ENCODE data around the gene PGBD1. TPM values are rescaled to one million over a fixed set of nuclear protein-coding genes. Genes with fewer than 3 reads are reported as not detected.

PGBD1 gene
- total RNA-seq (1 to 10 TPM in 3 of 5 donors, under 1 TPM in 2; 0.58 to 5.8 (median 5.1) TPM), polyA plus RNA-seq (1 to 10 TPM in 2 of 3 donors, under 1 TPM in 1; 0.92 to 2.0 (median 1.4) TPM)
- long read RNA-seq, donor 1, partial matches to known transcripts: 0 of 1 reads
- long read RNA-seq, donor 1, other reads (novel, unspliced or antisense): 0 of 1 reads
- long read RNA-seq, donor 2: 0 reads
- long read RNA-seq, donor 3: 0 reads
- long read RNA-seq, donor 4: 0 reads
- long read RNA-seq, donor 5: 0 reads
- long read RNA-seq, donor 6: 0 reads
- long read RNA-seq, donor 7: 0 reads
- long read RNA-seq, donor 8: 0 reads
- long read RNA-seq, donor 9: 0 reads
- long read RNA-seq, donor 10: 0 reads

GRCh38 chr6:28281288-28282064 is at the start of gene PGBD1:
Gene PGBD1 (plus strand): TSS chr6:28281572. CDS start chr6:28283814, 2,242 bp downstream.
- Histone ChIP-seq H3K4me3 (peak within 1 kb of the TSS; percentile 49 to 75 (median 56)), H3K27ac (peak within 1 kb of the TSS in 3 of 5 donors; percentile 54 to 76 (median 60)), H3K4me1 (peaks cover 0 to 19% (median 16%) of the 10 kb centered on the region in 4 donors), H3K9me3 (no peaks in the 10 kb centered on the region), H3K27me3 (no peaks in the 10 kb centered on the region), H3K36me3 (peaks cover 8 to 42% (median 39%) of the 10 kb centered on the region in 4 donors)
- peak; percentile 72 to 90 for DNase-seq
- TF ChIP-seq POLR2A (IDR thresholded peaks at IDR 0.05) (no peak), POLR2AphosphoS5 (IDR thresholded peaks at IDR 0.05) (peak in 2 of 3 donors; percentile 16 to 34), CTCF (IDR thresholded peaks at IDR 0.05) (no peak), EP300 (IDR thresholded peaks at IDR 0.05) (no peak)
- intact Hi-C loops (cut with DNase I; ENCODE audit: low total_unique reads): no loop called here
- 0 to 4% (median 1%) methylated on average over 24 to 50 of the region's 50 CpGs for WGBS, 5 donors

- Histone ChIP-seq H3K27ac (no peak overlapping the region), H3K4me3 (no peak overlapping the region), H3K9me3 (no peaks in the 10 kb centered on the region), H3K27me3 (no peaks in the 10 kb centered on the region), H3K36me3 (peaks cover 32 to 73% (median 70%) of the 10 kb centered on the region in 4 donors), H3K4me1 (no peaks in the 10 kb centered on the region)
- DNase-seq: no peak
- intact Hi-C loops (cut with DNase I; ENCODE audit: low total_unique reads): no loop called here
- no peak for TF ChIP-seq EP300 (IDR thresholded peaks at IDR 0.05)
- no peak for TF ChIP-seq POLR2A (IDR thresholded peaks at IDR 0.05)
- no peak for TF ChIP-seq CTCF (IDR thresholded peaks at IDR 0.05)
- TF ChIP-seq POLR2AphosphoS5 (IDR thresholded peaks at IDR 0.05): no peak
- WGBS, 5 donors: 95 to 99% (median 97%) methylated on average over 11 of the region's 11 CpGs
Observed at GRCh38 chr6:28232785-28233184, 48.6 kb upstream of the PGBD1 start.

- 87 to 100% (median 96%) methylated on average over 3 of the region's 3 CpGs for WGBS, 5 donors
- DNase-seq: no peak
- H3K4me1 ChIP-seq: no peaks in the 10 kb centered on the region
- H3K36me3 ChIP-seq: peaks cover 14 to 51% (median 44%) of the 10 kb centered on the region in 4 donors
- H3K27me3 ChIP-seq: no peaks in the 10 kb centered on the region
- no peak overlapping the region for H3K27ac ChIP-seq
- H3K4me3 ChIP-seq: no peak overlapping the region
- TF ChIP-seq EP300 (IDR thresholded peaks at IDR 0.05): no peak
- no peak for TF ChIP-seq CTCF (IDR thresholded peaks at IDR 0.05)
- TF ChIP-seq POLR2A (IDR thresholded peaks at IDR 0.05): no peak
- no peak for TF ChIP-seq POLR2AphosphoS5 (IDR thresholded peaks at IDR 0.05)
- no peaks in the 10 kb centered on the region for H3K9me3 ChIP-seq
- intact Hi-C loops (cut with DNase I; ENCODE audit: low total_unique reads): no loop called here
Observed at GRCh38 chr6:28235912-28236452, 45.4 kb upstream of the PGBD1 start.

- TF ChIP-seq POLR2A (IDR thresholded peaks at IDR 0.05) (no peak), CTCF (IDR thresholded peaks at IDR 0.05) (no peak), POLR2AphosphoS5 (IDR thresholded peaks at IDR 0.05) (no peak), EP300 (IDR thresholded peaks at IDR 0.05) (no peak)
- no peaks in the 10 kb centered on the region for H3K4me1 ChIP-seq
- peaks cover under 1 to 29% (median 24%) of the 10 kb centered on the region in 4 donors for H3K36me3 ChIP-seq
- no peak for DNase-seq
- no peaks in the 10 kb centered on the region for H3K27me3 ChIP-seq
- no peak overlapping the region for H3K4me3 ChIP-seq
- no peak overlapping the region for H3K27ac ChIP-seq
- 81 to 90% (median 89%) methylated on average over 1 of the region's 1 CpG for WGBS, 5 donors
- intact Hi-C loops (cut with DNase I; ENCODE audit: low total_unique reads): no loop called here
- no peaks in the 10 kb centered on the region for H3K9me3 ChIP-seq
Observed at GRCh38 chr6:28239636-28240035, 41.7 kb upstream of the PGBD1 start.

Data from stomach (tissue), 19 donors.